ENCODE data around the gene COX10.

The COX10 gene

DNA sequence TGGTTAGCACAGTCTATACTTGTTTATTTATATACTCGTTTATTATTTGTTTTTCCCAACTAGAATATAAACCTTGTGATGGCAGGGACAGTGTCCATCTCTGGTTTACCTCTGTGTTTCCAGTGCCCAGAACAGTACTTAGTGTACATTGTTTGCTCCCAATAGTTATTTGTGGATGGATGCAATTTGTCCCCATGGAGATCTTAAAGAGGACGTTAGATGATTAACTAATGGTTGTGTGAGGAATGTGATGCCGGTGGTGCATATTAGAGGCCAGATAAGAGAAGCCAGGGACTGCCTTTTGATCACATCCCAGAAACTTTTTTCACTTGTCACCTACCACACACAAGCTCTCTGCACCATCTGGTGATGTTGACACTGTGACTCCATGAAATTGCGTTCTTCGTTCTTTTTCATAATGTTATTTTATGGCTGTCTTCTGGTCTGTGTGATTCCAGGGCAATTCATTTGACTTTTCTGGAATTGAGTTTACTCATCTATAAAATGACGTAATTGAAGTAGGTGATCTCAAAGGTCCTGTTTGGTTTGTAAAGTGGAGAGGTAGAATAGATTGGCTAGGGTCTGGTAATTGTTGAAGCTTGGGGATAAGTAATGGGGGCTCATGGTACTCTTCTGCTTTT is 1.2 kb downstream of the COX10 start:
- no peak for DNase-seq

DNA sequence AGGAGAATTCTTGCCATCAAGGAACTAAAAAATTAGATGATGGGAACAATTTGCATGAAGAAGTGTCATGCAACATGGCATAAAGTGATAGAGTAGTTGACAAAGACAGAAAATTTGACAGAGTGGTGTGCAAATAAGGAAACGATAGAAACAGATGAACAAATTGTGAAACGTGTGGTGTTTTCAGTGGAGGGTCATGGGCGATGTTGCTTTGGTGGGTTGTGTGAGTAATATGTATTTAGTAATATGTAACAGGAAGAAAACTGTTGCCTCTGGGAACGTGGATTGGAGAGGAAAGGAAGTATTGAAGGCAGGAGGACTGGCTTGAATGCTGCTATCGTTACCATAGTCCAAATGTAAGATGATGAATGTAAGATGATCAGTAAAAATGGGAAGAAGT is 3.6 kb downstream of the COX10 start:
- no peak for DNase-seq

DNA sequence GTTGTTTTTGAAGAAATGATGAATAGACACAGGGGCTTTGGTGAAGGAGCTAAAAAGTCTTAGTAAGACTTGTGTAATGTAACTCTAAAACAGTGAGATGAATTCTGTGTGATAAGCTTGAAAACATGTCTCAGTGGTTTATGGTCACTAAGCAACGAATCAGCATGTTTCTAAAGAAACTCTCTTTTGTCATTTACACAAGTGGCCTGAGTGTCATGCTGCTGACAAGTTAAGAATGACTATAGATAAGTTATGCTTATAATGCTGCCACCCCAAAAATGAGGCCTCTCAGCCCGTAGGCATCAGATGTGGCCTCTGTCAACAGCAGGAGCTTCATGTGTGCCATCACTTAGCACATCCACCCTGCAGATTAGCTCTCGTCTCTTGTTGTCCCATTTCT is 8.7 kb downstream of the COX10 start:
- DNase-seq = no peak

DNA sequence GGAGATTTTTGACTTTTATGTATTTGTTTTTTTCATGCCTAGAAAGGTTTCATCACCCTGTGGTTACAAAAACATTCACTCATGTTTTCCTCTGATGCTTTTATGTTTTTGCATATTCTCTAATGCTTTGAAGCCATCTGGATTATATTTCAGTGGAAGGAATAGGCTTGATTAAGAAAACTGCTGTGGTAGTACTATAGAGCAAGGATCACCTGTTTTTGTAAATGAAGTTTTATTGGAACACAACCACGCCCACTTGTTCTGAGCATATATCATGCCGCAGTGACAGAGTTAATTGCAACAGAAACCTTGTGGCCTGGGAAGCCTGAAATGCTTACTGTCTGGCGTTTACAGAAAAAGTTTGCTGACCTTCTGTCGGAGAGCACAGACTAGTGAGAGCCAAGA is 11.5 kb downstream of the COX10 start:
- no peak for DNase-seq

DNA sequence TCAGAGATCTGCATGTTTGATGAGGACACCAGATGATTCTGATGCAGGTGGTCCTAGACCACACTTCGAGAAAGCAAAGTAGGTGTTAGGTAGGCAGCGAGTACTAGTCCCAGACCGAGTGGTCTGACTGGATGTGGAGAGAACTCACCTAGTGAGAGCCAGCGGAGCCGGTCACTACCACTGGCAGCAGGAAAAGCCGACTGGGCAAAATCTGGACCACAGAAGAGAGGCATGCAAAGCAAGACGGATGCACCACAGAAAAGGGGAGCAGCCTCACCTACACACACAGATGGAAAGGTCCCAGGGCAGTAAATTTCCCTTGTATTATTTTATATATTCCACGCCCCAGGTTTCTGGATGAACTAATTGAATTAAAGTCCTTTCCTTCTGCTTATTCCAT is 13.5 kb downstream of the COX10 start:
- DNase-seq = no peak

DNA sequence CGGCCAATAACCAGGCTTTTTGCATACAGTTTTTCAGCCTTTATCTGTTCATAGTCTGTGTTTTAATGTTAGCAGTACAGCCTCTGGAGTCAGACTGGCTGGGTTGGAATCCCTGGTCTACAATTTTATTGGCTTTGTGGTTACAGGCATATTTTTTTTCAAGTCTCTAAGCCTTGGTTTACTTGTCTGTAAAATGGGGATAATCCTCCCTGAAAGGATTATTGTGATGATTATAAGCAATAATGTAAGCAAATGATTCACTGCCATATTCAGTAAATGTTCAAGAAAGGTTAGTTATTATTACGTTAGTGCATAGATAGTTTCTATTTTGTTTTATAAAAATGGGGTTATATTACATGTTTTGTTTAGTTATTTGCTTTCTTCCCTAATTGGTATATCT is 15.7 kb downstream of the COX10 start:
- DNase-seq = no peak

DNA sequence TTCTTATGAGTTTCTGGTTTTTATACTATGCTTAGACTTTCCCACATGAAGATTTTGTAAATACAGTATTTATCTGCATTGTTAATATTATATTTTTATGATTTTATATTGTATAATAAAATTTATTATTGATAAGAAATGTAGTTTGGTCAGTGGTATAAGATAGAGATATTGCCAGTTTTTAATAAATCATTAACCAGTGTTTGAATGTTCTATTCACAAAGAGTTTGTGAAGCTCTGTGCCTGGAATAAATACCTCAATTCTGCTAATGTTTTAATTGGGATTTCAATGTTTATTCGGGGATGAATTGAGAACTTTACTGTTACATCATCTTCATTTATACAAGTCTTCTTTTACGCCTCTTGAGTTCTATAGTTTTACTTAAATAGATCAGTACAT is 16.9 kb downstream of the COX10 start:
- no peak for DNase-seq

DNA sequence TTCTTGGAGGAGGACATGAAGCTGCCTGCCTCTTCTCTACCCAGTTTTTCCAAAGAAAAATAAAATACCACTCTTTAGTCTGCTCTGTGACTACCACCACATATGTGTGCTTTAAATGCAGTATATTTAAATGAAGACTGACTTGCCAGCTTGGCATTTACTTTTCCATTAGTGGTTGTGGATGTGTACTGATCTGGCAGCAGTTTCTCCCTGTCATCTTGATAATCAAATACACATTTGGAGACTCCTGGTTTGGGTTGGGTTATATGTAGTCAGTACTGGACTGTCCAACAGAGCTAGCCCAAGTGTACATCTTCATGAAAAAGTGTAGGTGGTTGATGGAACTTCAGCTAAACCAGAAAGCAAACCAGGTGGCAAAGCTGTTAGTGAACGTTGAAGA is 19.9 kb downstream of the COX10 start:
- no peak for DNase-seq

DNA sequence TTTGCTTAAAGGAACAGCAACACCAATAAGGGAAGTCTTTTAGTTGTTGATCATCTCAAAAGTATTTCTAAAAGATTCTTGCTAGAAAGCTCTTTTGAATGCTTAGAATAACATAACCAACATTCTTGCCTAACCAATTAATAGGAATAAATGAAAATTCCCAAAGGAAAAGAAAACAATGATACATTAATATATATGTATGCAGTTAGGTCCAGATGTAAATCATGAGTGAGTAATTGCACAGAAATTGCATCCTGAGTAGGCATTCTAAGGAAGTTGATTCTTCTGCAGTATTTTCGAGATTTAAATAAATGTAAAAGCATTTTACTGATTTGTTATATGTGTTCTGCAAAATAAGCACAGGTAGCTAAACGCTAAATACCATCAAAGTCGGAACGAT is 22.1 kb downstream of the COX10 start:
- DNase-seq = no peak

DNA sequence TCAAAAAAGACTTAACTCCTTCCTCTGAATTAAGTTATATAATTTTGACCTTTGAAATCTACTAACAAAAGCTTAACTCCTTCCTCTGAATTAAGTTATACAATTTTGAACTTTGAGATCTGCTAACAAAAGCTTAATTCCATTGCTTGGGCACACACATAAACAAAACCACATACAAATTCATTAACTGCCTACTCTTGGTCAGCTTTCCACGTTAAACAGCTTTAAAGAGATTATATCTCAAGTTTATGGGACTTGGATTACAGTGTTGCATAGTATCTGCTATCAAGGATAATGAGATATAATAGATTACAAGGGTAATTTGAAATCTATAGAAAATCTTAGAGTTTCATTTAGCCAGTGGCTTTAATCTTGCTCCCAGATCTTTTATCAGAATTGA is 23.5 kb downstream of the COX10 start:
- DNase-seq = no peak

DNA sequence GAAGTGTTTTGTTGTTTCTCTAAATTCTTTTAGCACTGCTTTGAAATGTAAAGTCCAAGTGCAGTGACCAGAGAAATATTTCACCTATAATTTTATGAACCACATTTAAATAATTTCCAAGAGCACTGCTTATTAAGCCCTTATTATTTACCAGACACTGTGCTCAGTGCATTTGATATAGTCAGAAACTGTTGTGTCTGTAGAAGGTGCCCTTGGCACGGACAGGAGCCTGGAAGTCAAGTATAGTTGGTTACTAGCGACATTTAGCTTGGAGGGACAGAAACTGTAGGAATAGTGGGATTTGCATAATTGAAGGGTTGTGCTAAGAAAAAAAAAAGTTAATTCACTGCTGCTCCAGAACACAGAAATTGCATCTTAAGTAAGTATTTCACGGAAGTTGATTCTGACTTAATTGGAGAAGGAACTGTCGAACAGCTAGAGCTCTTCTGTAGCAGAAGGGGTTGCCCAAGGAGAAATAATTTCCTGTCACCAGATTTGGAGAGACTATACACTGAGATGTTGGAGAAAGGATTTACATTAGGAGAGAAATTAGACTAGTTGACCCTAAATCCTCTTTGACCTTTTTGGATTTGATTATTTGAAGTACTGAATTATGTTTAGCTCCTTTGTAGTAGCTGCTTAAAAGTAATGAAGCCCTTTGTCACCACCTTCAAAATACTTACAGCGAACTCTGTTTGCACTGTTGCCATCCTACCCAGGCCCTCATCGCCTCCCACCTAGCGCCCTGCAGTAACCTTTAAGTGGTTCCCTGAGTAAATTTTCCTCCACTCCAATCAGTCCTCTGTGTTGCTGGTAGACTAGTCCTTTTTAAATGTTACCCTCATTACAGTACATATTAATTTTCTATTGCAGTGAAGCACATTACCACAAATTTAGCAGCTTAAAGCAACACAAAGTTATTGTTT is 25.6 kb downstream of the COX10 start:
- no peak for DNase-seq

DNA sequence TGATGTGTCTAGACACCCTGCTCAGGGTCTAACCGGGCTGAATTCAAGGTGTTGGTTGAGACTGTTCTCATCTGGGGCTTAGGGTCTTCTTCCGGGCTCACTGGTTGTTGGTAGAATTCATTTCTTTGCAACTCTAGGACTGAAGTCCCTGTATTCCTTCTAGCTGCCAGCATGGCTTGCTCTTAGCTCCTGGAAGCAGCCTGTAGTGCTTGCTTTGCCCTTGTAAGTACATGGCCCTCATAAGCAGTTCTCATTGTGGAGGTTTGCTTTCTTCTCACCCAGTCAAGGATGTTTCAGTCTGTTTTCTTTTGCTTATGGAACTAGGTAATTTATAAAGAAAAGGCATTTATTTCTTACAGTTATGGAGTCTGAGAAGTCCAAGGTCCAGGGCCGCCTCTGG is 26.3 kb downstream of the COX10 start:
- no peak for DNase-seq

DNA sequence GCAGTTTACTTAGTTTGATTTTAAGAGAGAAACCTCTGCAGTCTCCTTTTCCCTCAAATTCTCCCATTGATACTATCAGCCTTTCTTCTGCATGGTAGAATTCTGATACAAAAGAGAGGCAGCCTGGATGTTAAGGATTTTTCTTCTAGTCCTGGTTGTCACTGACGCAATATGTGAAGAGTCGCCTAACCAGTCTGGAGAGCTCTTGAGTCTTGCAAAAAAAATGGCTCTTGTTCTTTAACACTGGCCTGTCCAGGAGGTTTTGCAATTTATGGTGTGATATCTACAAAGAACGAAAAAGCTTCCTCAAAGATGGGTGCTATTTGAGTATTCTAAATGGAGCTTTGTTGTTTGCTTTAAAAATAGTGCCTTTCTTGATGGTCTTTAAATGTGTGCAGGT is 28.9 kb downstream of the COX10 start:
- DNase-seq = no peak

DNA sequence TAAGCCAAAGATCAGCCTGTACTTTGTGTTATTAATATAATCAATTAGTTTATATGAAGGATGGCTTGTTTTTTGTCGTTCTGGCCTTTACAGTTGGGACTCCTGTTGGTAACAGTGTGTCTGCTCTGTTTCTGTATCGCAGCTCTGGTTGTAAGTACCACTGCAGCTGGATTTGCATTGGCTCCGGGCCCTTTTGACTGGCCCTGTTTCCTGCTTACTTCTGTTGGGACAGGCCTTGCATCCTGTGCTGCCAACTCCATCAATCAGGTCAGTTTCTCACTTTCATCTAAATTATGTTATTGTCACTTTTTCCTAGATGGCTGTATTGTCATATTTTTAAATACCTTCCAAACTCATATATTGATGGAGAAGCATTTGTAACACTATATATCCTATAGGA is 32.7 kb downstream of the COX10 start:
- DNase-seq = no peak

DNA sequence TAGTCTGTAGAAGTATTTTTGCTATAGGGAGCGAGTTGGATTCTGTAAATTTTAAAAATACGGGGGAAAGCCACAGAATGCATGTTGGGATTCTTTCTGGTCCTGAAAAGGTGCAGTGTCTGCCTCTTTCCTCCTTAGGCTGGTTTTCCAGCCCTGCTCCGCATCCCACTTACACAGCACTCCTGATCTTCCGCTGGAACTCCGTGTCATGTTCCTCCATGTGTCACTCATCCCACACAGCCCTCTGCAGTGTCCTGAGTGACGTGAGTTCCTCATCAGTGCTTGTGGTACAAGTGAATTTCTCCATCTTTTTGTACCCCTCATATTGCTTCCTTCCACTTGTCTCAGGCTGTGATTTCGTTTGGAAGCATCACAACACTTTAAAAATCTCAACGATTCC is 34.5 kb downstream of the COX10 start:
- no peak for DNase-seq

DNA sequence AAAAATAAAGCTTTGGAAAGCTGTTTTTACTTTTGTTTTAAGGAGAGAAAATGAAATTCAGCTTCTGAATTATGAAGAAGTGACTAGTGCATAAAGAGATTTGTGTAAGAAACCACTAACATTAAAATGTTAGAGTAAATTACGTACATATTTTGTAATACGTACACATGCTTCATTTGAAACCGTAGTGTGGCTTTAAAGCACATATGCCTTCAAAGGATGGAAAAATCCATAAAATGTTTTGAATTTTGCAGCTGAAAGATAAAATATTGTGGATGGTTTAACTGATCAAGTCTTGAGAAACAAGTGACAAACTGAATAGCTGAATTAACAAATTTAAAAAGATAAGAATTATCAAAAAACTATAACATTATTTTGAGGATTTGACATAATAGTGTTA is 35.4 kb downstream of the COX10 start:
- no peak for DNase-seq

DNA sequence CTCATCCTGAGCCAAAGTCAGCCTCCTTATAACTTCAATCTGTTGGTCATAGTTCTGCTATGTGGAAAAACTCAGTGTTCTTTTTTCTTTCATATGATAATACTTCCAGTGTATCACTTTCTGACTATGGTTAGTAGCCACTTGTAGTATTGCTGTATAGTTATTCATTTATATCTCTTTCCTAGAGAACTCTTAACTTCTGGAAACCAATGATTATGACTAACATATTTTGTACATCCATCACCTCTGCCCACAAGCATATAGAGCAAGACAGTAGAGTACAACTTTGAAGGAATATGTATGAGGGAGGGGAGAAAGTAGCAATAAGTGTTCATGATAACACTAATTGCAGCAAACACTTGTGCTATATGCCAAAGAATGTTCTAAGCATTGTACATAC is 38.6 kb downstream of the COX10 start:
- DNase-seq = no peak

DNA sequence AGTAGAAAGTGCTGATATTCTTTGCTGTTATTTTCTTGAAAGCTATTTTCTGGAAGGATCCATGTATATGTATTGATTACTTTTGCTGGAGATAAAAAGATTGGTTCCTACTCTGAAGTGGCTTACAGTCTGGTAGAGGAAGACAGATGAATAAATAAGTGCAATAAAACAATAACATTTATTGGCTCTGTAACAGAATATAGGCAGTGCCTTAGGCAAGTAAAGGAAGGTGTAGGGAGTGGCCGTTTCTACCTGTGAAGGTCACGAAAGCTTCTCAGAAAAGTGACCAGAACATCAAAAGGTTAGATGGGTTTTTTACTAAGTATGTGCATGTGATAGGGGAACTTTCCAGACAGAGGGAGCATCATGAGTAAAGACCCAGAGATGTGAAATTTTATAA is 43.1 kb downstream of the COX10 start:
- DNase-seq = no peak

DNA sequence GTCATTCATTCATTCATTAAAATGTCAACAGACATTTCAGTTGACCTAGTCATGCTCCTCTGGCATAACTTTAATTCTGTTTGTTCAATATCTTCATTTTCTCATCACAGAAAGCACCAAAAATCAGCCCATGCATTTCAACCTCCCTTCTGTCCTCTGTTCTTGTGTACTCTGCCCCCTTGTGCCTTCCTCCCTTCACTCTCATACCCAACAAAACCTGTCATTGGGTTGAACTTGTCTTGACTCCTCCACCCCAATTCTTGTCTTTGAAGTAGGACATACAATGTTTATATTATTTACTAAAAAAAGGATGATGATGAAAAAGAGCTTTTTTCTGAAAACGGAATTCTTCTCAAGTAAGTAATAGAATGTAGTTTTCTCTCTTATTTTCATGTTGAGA is 43.8 kb downstream of the COX10 start:
- no peak for DNase-seq

DNA sequence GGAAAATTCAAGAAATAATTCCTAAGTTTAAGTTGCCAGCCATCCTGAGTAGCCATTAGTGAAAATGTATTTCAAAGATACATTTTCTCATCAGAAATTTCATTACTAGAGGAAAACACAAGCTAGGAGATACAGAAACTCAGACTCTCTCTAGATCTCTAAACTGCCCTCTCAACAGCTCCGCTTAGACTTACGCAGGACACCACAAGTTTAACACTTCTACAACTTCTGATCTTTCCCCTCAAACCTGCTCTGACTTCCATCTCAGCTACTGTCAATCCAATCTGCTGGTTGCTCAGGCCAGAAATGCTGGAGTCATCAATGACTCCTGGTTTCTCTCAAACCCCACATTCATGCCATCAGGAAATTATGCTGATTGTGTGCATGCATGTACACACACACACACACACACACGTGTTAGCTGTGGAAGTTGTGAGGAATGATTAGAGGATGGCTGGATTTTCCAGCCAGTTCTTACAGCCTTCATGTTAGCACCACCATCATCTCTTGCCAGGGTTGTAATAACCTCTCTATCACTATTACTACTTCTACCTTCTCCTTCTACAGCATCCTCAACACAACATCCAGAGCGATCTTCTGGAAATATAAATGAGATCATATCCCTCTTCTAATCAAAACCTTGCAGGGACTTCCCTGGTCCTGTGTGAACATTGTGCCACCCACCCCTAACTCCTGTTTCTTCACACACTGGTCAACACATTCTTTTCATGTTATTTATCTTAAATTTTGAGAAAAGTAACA is 47.1 kb downstream of the COX10 start:
- DNase-seq = no peak

DNA sequence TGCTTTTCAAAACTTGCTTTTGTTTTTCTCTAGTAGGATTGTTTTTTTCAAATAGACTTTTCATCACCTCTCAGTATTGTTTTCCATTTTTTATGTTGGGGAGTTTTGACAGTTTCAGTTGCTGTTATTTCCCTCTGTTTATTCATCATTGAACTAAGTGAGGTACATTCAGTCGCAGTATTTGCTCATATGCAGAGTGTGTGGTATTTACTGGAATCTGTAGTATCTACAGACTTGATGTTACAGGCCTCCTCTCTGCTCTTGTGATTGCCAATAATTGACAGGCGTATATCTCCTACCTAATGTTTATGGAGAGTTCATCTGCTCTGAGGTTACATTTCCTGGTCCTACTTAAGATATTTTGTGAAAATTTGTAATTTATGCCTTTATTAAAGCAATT is 49.6 kb downstream of the COX10 start:
- DNase-seq = no peak

DNA sequence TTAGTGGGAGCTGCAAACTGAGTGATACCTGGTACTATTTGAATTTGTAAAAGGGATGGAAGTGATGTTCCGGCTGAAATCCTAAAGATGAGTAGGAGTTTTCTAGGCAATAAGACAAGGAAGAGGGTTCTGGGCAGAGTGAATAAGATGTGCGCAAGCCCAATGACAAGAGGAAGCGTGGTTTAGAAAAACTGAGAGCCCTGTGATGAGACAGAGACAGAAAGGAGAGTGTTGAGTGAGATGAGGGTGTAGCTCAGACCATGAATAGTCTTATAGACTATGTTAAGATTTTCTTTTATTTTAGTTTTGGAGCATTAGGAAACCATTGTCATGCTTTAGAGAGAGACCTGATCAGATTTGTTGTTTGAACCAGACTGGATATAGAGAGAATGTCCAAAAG is 50.2 kb downstream of the COX10 start:
- no peak for DNase-seq

DNA sequence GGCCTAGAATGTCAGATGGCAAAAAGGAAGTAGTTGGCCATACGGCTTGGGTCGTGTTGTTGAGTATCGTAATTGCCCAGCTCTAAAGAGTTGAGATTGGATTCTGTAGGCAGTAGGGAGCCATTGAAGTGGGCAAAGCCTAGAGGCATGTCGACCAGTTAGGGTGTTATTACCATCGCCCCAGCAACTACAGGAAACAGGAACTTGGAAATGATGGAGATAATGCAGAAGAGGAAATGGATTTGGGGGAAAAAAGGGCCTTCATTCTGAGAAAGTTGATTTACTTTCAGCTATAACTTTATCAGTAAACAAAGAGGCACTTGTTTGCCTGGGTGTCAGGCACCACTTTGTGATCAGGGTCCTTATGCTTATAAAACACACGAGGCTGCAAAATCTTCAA is 52.6 kb downstream of the COX10 start:
- no peak for DNase-seq
